ENCODE measurements around the gene WIZ. TPM values are rescaled to one million over a fixed set of nuclear protein-coding genes. Genes with fewer than 3 reads are reported as not detected.
A peak's percentile ranks its signal among the peaks of the same experiment; 100 is the strongest.

The WIZ gene
- total and polyA plus RNA-seq, 9 of the 15 experiments (the other 6 are each of a cell fraction or from before 2014, with no cell fraction given) = 0.06 to 37.5 (median 4.8) TPM

DNA sequence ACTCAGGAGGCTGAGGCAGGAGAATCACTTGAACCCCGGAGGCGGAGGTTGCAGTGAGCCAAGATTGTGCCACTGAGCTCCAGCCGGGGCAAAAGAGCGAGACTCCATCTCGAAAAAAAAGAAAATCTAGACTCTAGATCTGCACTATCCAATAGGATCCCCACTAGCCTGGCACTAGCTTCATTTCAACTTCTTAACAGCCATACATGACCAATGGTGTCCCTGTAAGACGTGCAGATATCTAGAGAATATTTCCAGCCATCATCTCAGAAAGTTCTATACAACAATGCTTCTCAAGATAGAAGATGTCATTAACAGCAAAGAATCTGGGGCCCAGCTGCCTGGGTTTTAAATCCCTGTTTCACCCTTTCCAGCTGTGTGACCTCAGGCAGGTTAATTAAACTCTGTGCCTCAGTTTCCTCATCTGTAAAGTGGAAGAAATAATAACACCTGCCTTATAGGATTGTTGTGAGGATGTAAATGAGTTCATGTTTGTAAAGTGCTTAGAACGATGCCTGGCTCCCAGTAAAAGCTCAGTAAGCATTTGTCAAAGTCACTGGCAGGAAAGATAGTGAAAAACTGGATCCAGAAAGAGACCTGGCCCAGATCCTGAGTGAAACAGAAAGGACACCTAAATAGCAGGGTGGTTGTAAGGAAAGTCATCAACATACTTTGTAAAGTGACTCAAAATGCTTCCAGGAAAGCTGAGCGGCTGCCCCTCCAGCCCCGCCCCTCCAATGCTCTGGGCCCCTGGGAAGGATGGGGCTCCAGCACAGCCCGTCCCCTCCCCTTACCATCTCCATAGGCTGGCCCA, 13.5 kb downstream of the WIZ start:
- intact Hi-C loops (cut with micrococcal nuclease) = no loop called here
- 35% methylated on average over 10 of the region's 10 CpGs for WGBS (ENCODE audit: insufficient coverage, low coverage, missing lambda C conversion rate)
- CTCF ChIA-PET (ENCODE audit: low intra/inter-chr PET ratio) = no interaction called here
- BruUV-seq (replicated peaks) = no TSS peak
- no peak overlapping the region for H3K4me3 ChIP-seq
- H3K9me3 ChIP-seq (replicated peaks; ENCODE audit: control insufficient read depth, insufficient read depth, low read depth, low read length) = no peaks in the 10 kb centered on the region
- peaks cover 2% of the 10 kb centered on the region for H3K9me1 ChIP-seq (ENCODE audit: control insufficient read depth, insufficient read depth, low read length)
- no peak overlapping the region; the same call in 1 of the 2 replicates for H3K4me2 ChIP-seq (ENCODE audit: insufficient read depth, low read length)
- H3K4me1 ChIP-seq (replicated peaks in 1 of 2; ENCODE audit: control insufficient read depth in 2 of 2, insufficient read depth in 2 of 2, low read length in 2 of 2) = peaks cover 11 to 53% of the 10 kb centered on the region in 2 experiments
- DNase-seq (ENCODE audit: extremely low read depth in 1 of 4, low spot score in 3 of 4) = peak; percentile 27 to 57 (median 49)
- H3K36me3 ChIP-seq (ENCODE audit: control insufficient read depth, insufficient read depth, low read length) = peaks cover under 1% of the 10 kb centered on the region; the same call in 1 of the 3 replicates
- no peak for ATAC-seq
- in situ Hi-C loops (cut with MboI) = no loop called here
- TF ChIP-seq ARID1B (IDR thresholded peaks at IDR 0.05) (0 out of 2 replicates have a peak, but pooled peaks have one; percentile 10), MAZ (CRISPR knock-in tag; conservative IDR thresholded peaks at IDR 0.05 in 1 of 2, IDR thresholded peaks at IDR 0.05 in 1 of 2) (peak in 1 of 2 experiments; percentile 39; a peak in 1 of 4 replicates), TBL1XR1 (IDR thresholded peaks at IDR 0.05; ENCODE audit: low read length in 2 of 2) (no peak), CREBBP (IDR thresholded peaks at IDR 0.05; ENCODE audit: low read depth, low read length) (no peak), ZNF431 (CRISPR knock-in tag; IDR thresholded peaks at IDR 0.05) (peak; percentile 65; the same call in 1 of the 2 replicates), ZNF280B (CRISPR knock-in tag; IDR thresholded peaks at IDR 0.05) (no peak), MEIS2 (IDR thresholded peaks at IDR 0.05; ENCODE audit: partially characterized antibody) (peak; percentile 38), ZNF121 (CRISPR knock-in tag; conservative IDR thresholded peaks at IDR 0.05) (no peak), FOSL1 (tag; conservative IDR thresholded peaks at IDR 0.05) (peak; percentile 49), BRD9 (IDR thresholded peaks at IDR 0.05; ENCODE audit: low read depth, partially characterized antibody) (no peak)
- TF ChIP-seq, protein P1, sequence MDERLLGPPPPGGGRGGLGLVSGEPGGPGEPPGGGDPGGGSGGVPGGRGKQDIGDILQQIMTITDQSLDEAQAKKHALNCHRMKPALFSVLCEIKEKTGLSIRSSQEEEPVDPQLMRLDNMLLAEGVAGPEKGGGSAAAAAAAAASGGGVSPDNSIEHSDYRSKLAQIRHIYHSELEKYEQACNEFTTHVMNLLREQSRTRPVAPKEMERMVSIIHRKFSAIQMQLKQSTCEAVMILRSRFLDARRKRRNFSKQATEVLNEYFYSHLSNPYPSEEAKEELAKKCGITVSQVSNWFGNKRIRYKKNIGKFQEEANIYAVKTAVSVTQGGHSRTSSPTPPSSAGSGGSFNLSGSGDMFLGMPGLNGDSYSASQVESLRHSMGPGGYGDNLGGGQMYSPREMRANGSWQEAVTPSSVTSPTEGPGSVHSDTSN (CRISPR knock-in tag; IDR thresholded peaks at IDR 0.05; ENCODE audit: low read depth) = no peak
- TF ChIP-seq, protein P1 (tag; conservative IDR thresholded peaks at IDR 0.05; ENCODE audit: low read depth) = peak; percentile 64
- TF ChIP-seq, protein P2, sequence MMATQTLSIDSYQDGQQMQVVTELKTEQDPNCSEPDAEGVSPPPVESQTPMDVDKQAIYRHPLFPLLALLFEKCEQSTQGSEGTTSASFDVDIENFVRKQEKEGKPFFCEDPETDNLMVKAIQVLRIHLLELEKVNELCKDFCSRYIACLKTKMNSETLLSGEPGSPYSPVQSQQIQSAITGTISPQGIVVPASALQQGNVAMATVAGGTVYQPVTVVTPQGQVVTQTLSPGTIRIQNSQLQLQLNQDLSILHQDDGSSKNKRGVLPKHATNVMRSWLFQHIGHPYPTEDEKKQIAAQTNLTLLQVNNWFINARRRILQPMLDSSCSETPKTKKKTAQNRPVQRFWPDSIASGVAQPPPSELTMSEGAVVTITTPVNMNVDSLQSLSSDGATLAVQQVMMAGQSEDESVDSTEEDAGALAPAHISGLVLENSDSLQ (IDR thresholded peaks at IDR 0.05) = peak; percentile 63
- no peak overlapping the region; a peak in 1 of 4 replicates for H3K9ac ChIP-seq (ENCODE audit: insufficient read depth in 1 of 2, low read depth in 2 of 2, low read length in 2 of 2)
- H2AFZ ChIP-seq (ENCODE audit: low read depth, low read length) = no peak overlapping the region
- H3K27ac ChIP-seq (ENCODE audit: extremely low read depth, low read depth, low read length) = no peak overlapping the region
- POLR2A ChIA-PET = interaction anchor here (0.6 to 2.3 kb wide), 7 partner anchors 10 to 1557 kb away, joined by 3 to 6 read pairs (median 4); partner anchors contain the start of gene AKAP8L
- H3K79me2 ChIP-seq (ENCODE audit: control insufficient read depth, insufficient read depth, low read length) = peaks cover 15% of the 10 kb centered on the region
- peaks cover 14 to 33% of the 10 kb centered on the region in 2 experiments; a peak in 4 of 5 replicates for H3K27me3 ChIP-seq (ENCODE audit: control insufficient read depth in 2 of 2, insufficient read depth in 2 of 2, low read length in 2 of 2)
- FAIRE-seq = peak; percentile 52
- no peaks in the 10 kb centered on the region for H4K20me1 ChIP-seq (replicated peaks; ENCODE audit: control insufficient read depth, insufficient read depth, low read length)

Data from K562 (cell line).